ENCODE data around the gene CARMIL1. TPM values are rescaled to one million over a fixed set of nuclear protein-coding genes. Genes with fewer than 3 reads are reported as not detected.

The CARMIL1 gene
- total RNA-seq, 1 experiment from 2014 or later = 23.6 TPM

DNA sequence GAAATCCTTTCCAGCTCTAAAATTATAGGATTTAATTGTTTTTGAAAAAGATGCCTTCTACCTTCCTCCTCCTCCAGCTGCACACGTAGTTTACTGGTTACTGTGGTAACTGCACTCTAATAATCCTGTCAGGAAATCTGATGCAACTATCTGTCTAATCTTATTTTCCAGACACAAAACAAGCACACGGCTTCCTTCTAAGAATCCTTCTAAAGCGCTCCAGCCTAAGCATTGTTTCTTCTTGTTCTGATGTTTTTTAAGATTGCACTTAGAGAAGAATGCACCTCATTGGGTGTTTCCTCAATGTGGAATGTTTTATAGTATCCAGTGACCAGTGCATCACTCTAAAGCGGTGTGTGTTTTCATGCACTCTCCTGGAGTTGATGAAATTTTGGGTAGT lies 63.6 kb downstream of the CARMIL1 start:
- Mint-ChIP-seq H3K4me1 (peaks cover 23 to 35% of the 10 kb centered on the region in 2 experiments), H3K4me3 (no peak overlapping the region), H3K27me3 (ENCODE audit: low read depth) (no peaks in the 10 kb centered on the region), H3K27ac (peak overlapping the region in 2 of 3 experiments; percentile 64 to 72; a peak in 1 of 7 replicates), H3K9me3 (no peaks in the 10 kb centered on the region), H3K36me3 (ENCODE audit: insufficient read depth in 1 of 3, low read depth in 3 of 3) (no peaks in the 10 kb centered on the region)
- Histone ChIP-seq H2BK5ac (ENCODE audit: insufficient read length, low read length) (no peak overlapping the region), H3K79me1 (ENCODE audit: insufficient read depth, low read depth, low read length, poor library complexity, severe bottlenecking) (peaks cover 7% of the 10 kb centered on the region), H3K9ac (ENCODE audit: extremely low read depth, insufficient read length, low read length) (no peak overlapping the region), H3T11ph (ENCODE audit: low read length) (no peak overlapping the region), H4K91ac (ENCODE audit: insufficient read length, low read depth, low read length) (no peak overlapping the region), H4K5ac (ENCODE audit: insufficient read length, low read depth, low read length) (no peak overlapping the region), H2BK120ac (ENCODE audit: low read depth, low read length, poor library complexity, severe bottlenecking) (no peak overlapping the region), H3K27ac (ENCODE audit: insufficient read length, low read depth, low read length) (no peak overlapping the region), H3K4ac (ENCODE audit: low read depth, low read length) (no peak overlapping the region), H3K23me2 (ENCODE audit: insufficient read length, low read depth, low read length, poor library complexity, severe bottlenecking) (no peaks in the 10 kb centered on the region), H3K23ac (ENCODE audit: insufficient read length, low read depth, low read length) (no peak overlapping the region), H4K8ac (replicated peaks; ENCODE audit: insufficient read length, low read depth, low read length) (no peak overlapping the region), H2BK15ac (ENCODE audit: low read depth, low read length) (no peak overlapping the region), H3K18ac (ENCODE audit: insufficient read length, low read depth, low read length) (no peak overlapping the region), H3K56ac (ENCODE audit: insufficient read length, low read depth, low read length) (no peak overlapping the region), H3K4me2 (ENCODE audit: insufficient read depth, insufficient read length, low read length) (no peak overlapping the region), H3K79me2 (ENCODE audit: insufficient read depth, low read length) (peaks cover 12% of the 10 kb centered on the region; the same call in 1 of the 2 replicates), H3K9me3 (ENCODE audit: control insufficient read depth, low read depth, low read length) (no peaks in the 10 kb centered on the region), H2AK5ac (ENCODE audit: insufficient read length, low read length) (no peak overlapping the region), H3K14ac (ENCODE audit: insufficient read depth, low read length) (no peak overlapping the region), H3K4me1 (ENCODE audit: insufficient read depth, low read length) (peaks cover 16% of the 10 kb centered on the region), H2AFZ (ENCODE audit: low read length) (no peak overlapping the region), H4K20me1 (ENCODE audit: control insufficient read depth, insufficient read depth, insufficient read length) (no peaks in the 10 kb centered on the region), H2BK12ac (ENCODE audit: insufficient read length, low read depth, low read length) (no peak overlapping the region), H2BK20ac (ENCODE audit: low read depth, low read length, poor library complexity, severe bottlenecking) (no peak overlapping the region), H3K27me3 (ENCODE audit: insufficient read depth, low read length) (no peaks in the 10 kb centered on the region)
- no peak for DNase-seq
- TF ChIP-seq, protein P1, sequence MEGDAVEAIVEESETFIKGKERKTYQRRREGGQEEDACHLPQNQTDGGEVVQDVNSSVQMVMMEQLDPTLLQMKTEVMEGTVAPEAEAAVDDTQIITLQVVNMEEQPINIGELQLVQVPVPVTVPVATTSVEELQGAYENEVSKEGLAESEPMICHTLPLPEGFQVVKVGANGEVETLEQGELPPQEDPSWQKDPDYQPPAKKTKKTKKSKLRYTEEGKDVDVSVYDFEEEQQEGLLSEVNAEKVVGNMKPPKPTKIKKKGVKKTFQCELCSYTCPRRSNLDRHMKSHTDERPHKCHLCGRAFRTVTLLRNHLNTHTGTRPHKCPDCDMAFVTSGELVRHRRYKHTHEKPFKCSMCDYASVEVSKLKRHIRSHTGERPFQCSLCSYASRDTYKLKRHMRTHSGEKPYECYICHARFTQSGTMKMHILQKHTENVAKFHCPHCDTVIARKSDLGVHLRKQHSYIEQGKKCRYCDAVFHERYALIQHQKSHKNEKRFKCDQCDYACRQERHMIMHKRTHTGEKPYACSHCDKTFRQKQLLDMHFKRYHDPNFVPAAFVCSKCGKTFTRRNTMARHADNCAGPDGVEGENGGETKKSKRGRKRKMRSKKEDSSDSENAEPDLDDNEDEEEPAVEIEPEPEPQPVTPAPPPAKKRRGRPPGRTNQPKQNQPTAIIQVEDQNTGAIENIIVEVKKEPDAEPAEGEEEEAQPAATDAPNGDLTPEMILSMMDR (conservative IDR thresholded peaks at IDR 0.05) = no peak
- no CpG with 5 or more reads among the region's 4 CpGs for WGBS (ENCODE audit: extremely low coverage, insufficient read length, low lambda C conversion rate)

All from H9 (cell line).